Forelimb muscle (tissue), 1 donor: Measurements from ENCODE around the gene KCNT2. TPM values are rescaled to one million over a fixed set of nuclear protein-coding genes. Genes with fewer than 3 reads are reported as not detected.
"Not testable (repeated sequence)": the region's sequence is repeated elsewhere in the genome, so short reads cannot be mapped to it uniquely, and the experiment has no call there.

Experiments
- DNase-seq: peaks from one replicate; pipeline ENCODE4 v3.0.0-alpha.2; 2013; ENCODE audit warnings: low read depth
- polyA plus RNA-seq: library from polyadenylated mRNA; unstranded; fragments of 120-200 nt; gene quantifications from one replicate; pipeline ENCODE4 v1.2.1, GENCODE V29; 2013; ENCODE audit not compliant: insufficient read length

The KCNT2 gene
- polyA plus RNA-seq, 1 donor: 6.4 TPM

DNA sequence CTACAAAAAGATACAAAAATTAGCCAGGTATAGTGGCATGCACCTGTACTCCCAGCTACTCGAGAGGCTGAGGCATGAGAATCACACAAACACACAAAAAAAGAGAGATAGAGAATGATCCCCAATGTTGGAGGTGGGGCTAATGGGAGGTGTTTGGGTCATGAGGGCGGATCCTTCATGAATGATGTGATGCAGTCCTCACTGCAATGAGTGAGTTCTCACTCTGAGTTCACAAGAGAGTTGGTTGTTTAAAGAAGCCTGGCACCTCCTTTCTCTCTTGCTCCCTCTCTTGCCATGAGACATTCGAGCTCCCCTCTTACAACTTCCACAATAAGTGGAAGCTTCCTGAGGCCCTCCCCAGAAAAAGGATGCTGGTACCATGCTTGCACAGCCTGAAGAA, 17.3 kb downstream of the KCNT2 start:
- DNase-seq: no peak

DNA sequence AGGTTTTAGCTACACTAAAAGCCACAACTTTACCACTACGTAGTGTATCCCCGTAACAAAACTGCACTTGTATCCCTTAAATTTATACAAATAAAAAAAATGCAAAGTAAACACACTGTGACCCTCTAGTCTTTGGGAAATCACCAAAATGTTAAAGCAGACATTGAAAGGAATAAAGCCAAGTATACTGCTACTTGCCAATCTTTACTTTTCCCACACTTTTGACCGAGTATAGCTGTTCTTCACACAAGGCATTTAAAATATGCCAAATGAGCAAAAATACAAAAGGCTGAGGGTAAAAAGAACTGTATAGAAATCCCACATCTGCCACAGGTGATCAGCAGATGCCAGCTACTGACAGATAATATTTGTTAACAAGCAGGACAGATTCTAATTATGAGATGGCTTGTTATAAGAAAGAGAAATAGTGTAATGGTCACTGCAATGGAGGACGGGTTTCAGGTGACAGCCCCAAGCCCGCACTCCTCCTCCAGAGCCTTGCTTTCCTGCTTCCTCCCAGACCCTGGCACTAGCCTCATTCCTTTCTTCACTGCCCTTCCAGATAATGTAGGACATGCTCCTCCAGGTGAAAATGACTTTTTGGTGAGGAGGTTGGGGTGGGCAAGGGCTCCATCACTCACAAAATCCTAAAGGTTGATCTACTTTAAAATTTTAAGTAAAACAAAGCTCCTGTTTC, 18.1 kb downstream of the KCNT2 start:
- no peak for DNase-seq

DNA sequence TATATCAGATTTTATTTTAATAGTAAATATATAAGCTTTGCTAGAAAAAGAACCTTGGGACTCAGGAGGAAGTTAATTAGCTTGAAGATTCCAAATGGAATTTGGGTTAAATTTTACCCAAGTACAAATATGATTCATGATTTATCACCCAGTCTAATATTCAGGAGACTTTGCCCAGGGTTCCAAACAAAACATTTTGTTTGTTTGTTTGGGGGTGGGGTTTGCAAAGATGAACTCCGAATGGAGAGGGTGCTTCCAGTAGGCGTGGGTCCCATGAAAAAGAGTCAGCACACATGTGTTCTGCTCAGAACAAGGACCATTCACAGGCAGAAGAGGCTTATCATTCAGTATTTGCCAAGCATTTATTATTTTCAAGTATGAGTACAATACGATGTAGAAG, 23.5 kb downstream of the KCNT2 start:
- no peak for DNase-seq

DNA sequence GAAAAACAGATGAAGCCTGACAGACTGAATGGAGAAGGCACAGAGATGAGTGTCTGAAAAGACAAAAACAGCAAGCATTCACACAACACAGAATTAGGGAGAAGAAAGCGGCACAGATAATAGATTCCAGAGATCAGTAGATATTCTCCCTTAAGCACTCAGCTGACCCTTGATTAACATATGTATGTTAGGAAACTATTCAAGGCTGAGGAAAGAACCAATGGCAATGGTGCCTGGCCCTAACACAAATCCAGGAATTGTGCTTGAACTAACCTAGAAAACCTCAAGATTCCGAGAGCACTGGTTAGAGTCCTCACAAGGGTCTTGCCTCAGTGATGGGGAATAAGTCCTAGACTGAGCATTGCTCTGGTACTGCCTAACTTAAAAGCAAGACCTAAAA, 30.9 kb downstream of the KCNT2 start:
- DNase-seq: no peak

DNA sequence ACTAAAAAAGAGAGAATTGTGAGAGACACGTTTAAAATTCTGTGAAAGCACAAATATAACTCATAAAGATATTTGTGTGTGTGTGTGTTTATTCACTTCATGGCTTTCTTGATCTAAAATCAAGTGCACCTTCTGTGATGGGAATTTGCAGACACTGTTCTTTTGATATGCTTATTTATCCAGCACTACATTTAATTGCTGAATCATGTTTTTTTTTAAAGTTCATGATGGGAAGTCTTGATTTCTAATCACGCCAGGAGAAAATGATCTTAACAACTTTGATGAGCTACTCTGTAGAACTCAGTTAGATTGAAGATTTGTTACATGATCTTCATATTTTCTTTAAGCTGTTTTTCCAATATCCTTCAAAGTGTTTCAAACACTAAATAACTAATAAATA, 35.0 kb downstream of the KCNT2 start:
- no peak for DNase-seq

DNA sequence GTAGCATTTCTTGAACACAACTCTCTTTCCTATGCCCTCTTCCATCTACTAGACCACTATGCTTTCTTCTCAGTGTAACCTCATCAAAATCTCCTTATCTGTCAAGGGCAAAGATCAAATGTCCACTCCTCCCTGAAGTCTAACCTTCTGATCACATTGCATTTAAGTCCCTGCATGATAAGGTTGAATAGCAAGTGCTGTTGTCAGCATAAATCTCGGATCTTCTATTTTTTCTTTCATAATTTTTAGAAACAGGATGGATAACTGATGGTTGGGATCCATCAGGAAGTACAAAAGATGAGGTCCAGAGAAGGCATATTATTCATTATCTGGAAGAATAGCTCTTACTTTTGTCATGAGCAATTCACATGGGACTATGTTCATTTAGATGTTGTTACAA, 41.0 kb downstream of the KCNT2 start:
- DNase-seq: no peak

DNA sequence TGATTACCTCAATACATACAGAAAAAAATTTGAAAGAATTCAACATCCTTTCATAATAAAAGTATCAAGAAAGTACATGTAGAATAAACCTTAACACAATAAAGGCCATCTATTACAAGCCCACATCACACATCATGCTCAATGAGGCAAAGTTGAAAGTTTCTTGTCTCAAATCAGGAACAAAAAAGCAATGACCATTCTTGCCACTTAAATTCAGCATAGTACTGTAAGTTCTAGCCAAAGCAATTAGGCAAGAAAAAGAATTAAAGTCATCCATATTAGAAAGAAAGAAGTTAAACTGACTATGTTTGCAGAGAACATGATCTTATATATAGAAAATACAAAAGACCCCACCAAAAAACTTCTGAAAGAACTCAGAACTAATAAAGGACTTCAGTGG, 44.5 kb downstream of the KCNT2 start:
- DNase-seq: no peak

DNA sequence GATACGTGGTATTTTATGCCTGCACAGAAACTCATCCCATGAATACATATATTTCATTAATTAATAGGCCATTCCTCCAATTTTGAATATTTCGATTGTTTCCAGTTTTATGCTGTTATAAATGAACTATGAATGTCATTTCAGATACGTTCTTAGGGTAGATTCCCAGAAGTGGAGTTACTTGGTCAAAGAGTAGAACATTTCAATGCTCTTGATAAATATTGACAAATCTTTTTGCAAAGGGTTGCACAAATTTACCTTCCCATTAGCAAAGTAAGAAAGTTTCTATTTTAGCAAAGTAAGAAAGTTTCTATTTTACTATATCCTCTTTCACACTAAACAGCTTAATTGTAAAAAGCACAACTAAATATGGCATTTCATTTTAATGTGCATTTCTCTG, 48.9 kb downstream of the KCNT2 start:
- no peak for DNase-seq

DNA sequence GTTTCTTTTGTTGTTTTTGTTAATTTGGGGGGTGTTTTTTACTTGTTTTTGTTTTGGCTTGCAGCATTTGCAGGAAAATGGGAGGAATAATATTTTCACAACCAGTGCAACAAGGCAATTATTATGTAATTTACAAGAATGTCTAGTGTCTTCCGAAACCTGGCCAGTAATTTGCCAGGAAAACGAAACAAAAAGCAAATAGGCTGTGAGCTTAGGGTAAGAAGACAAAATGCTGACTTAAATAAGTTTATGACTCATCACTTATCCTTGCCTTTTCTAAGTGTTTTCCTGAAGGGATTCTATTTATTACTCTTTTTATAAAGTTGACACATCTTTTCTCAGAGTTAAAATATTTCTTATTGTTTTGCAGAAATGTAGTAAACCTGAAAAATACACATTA, 49.8 kb downstream of the KCNT2 start:
- no peak for DNase-seq

DNA sequence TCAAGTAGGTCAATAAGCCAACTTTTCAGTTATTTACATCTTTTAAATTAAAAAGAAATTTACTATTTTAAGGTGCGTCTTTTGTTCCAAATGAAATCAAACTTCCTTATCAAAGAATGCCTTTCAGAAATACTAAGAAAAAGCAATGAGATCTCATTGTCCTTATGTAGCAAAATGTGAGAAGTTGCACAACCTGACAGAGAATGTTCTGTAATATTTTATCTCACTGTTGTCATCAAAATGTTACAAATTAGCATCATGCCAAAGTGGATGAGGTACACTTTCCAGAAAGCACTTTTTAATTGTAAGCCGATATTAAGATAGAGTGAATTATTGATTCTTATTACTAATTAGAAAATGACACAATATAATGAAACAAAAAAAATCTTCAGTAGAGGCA, 50.4 kb downstream of the KCNT2 start:
- no peak for DNase-seq

DNA sequence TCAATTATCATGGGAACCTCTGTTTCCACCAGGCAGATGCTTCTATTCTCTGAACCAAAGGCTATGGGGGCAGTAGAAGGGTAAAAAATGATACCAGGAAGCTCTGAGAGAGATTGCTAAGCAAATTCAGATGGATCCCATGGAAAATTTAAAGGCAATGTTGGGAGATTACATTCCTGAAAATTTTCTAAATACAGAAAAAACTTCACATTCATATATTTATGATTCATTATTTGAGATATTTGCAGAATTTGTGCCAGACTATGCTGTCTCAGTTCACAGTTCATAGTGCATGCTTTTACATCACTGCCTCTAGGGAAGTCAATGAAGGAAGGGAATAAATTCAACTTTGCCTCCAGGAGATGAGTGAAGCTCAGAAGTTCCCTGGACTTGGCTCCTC, 57.5 kb downstream of the KCNT2 start:
- DNase-seq: no peak

DNA sequence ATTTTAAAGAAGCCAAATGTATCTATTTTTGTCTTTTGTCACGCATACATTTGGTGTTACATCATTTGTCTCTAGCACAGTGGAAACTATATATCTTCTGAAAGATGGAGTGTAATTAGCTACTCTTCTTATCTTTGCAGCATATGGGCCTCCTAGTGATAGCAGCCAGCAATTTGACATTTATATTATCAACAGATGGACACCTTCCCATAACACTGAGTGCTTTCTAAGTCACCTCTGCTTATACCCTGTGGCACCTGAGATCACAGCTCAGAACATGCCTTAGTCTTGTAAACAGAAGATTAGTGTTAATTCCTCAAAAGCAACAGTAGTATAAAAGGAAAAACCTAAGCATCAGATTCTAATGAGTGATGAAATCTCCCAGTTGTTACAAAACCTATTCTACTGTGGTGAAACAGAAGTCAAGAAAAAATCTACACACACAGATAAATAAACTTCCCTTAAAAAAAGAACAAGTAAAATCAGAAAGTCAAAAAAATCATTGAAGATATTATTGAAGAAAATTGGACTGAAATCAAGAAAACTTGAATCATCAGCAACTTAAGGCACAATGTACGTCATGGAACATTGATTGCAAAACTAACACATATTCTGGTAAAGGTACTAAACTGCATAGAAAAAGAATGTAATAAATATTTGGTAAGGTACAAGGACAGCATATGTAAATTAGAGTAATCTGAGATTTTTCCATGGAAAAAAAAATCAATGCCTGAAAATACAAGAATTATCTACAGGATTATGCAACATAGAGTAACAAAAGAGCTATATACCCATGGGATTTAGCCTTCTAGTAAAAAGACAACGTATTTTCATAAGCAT, 61.7 kb downstream of the KCNT2 start:
- no peak for DNase-seq

DNA sequence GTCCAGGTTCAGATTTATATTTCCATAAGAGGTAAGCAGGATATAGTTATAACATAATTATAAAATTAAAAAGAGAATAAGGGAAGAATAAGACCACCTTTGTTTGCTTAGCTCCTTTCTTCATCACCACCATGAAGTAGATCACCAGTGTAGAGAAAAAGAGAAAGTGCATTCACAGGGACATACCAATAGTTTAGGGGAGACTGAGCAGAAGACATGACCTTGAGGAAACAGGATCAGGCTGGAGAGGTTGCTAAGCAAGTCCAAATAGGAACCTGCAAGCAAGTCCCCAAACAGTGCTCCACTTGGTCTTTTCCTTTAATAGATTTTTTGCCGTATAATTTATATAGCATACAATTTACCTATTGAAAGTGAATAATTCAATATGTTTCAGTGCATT, 63.0 kb downstream of the KCNT2 start:
- no peak for DNase-seq

DNA sequence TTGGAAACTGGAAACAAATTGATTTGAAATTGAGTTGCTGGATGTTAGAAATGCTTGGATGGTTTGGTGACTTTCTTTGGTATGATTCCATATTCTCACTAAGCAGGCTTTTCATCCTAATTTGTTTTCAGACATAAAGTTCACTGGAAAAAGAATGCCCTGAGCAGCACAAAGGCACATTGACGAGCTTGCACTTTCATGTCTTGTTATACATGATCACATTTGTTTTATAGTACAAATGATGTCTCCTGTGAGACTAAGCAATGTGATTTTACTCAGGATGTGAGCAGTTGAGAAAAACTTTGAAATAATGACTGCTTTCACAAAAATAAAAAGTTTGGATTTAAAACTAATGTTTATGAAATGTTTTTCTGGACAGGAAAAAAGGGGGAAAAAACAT, 63.6 kb downstream of the KCNT2 start:
- DNase-seq: peak; percentile 32

DNA sequence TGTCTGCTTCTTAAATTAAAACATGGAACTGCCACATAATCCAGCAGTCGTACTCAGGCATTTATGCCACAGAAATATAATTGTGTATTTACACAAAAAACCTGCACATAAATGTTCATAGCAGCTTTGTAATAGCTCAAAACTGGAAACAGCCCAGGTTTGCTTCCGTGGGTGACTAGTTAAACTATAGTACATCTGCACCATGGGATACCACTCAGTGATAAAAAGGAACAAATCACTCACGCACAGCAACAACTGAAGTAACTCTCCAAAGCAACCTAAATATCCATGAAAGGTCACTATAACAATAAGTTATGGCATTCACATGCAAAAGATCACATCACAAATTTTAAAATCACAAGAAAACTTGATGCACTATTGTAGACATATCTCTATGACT, 64.4 kb downstream of the KCNT2 start:
- DNase-seq: no peak

DNA sequence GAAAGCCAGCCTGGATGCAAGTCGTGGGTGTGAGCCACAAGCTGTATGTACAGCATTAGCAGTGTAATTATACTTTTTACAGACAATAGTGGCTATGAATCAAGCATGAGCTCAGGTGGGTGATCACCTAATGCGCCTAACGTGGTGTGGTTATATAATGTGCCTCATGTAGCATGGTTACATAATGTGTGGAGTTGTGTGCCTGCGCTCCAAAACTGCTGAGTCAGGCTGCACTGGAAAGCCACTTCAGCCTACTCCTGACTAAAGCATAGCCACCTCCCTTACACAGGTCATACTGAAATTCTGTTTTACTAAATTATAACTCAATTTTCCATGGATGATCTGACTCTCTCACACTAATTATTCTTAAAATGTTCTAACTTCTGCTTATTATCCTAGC, 69.8 kb downstream of the KCNT2 start:
- no peak for DNase-seq

DNA sequence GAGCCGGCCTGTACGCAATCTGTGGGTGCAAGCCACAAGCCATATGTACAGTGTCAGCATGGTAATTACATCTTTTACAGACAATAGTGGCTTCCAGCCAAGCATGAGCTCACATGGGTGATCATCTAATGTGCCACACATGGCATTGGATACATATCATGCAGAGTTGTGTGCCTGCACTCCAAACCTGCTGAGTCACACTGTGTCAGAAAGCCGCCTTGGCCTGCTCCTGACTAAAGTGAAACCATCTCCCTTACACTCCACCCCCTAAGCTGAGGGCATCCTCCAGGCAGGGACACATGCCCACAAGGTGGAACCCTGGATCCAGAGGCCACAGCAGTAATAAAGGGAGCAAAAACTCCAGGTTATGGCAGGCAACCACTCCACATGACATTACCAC, 72.5 kb downstream of the KCNT2 start:
- DNase-seq: no peak

DNA sequence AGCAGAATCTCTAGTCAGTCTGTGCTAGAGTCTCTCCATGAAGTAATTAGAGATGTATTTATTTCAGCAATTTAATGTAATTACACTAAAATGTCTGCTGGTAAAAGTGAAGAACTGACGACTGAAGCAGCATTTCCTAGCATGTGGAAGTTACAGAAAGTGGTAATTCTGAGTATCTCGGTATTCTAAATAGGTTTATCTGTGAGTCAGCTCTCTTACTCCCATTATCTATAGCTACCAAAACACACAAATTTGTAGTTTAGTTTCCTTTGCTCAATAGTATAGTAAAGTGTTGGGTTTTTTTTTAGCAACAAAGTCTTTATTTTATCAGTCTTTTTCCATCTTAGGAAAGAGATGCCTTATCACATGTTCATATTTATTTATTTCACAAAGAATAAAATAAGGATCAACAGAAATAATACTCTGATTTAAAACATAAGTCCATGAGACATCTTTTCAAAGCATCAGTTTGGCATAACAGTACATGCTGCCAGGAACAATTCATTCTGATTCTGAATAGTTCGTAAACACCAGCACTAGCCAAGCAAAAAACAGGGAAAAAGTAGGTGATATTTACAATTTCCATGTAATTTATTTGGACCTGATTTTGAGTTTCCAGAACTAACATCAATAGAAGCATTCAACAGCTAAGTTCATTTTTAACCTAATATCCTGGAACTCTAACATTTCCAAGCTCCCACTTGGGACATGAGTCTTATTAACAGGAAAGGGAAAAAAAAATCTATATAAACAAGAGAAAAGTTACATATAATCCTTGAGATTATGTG, 76.3 kb downstream of the KCNT2 start:
- peak; percentile 31 for DNase-seq

DNA sequence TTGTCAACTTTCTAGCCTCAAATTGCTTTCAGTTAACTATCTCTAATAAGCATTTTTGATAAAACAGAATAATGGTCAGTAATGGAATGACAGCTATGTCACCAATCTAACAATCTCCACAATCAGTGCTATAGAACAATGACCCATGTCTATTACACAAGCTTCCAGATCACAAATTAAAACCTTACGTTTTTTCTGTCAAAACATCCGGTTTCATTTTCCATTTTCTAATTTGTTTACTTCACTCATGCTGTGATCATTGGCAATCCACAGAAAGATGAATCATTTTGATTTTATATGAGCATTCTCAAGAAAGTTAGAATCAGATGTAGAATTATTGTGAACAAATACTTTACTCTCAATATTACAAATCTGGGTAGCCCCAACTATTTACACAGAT, 80.3 kb downstream of the KCNT2 start:
- DNase-seq: no peak

DNA sequence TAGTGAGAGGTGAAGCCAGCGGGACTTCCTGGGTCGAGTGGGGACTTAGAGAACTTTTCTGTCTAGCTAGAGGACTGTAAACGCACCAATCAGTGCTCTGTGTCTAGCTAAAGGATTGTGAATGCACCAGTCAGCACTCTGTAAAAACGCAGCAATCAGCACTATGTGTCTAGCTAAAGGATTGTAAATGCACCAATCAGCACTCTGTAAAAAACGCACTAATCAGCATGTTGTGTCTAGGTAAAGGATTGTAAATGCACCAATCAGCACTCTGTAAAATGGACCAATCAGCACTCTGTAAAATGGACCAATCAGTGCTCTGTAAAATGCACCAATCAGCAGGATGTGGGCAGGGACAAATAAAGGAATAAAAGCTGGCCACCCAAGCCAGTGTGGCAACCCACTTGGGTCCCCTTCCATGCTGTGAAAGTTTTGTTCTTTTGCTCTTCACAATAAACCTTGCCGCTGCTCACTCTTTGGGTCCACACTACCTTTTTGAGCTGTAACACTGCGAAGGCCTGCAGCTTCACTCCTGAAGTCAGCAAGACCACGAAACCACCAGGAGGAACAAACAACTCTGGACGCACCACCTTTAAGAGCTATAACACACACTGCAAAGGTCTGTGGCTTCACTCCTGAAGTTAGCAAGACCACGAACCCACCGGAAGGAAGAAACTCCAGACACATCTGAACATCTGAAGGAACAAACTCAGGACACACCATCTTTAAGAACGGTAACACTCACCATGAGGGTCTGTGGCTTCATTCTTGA, 85.5 kb downstream of the KCNT2 start:
- not testable (repeated sequence) for DNase-seq

DNA sequence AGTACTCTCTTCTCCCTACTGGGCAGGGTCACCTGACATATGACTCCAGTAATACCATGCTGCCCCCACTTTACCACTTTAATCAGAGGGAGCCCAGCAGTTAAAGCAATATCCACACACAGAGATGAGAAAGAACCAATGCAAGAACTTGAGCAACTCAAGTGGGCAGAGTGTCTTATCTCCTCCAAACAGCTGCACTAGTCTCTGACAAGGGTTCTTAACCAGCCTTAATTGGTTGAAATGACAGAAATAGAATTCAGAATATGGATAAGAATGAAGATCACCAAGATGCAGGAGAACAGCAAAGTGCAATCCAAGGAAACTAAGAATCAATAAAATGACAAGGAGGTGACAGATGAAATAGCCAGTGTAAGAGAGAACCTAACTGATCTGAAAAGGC, 91.0 kb downstream of the KCNT2 start:
- no peak for DNase-seq

DNA sequence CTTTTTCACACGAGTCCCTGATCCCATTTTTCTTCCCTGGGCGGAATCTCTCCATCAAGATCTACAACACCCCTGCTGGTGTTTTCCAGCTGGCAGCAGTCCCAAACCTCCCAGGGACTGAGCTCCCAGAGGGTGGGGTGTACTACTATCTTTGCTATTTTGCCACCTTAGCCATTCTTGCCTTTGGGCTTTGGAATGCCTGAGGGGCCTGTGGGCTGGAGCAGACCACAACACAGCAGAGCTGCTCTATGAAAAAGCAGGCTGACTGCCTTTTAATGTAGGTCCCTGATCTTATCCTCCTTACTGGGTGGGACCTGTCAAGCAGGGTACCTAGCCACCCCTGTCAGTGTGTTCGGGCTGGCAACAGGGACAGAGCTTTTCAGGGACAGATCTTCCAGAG, 91.9 kb downstream of the KCNT2 start:
- DNase-seq: no peak
